Right lobe of liver (tissue), 6 donors: ENCODE results near the gene PPP6C. TPM values are rescaled to one million over a fixed set of nuclear protein-coding genes. Genes with fewer than 3 reads are reported as not detected.

Source experiments
- ATAC-seq, 4 donors: fragments of 200-7000 bp; cut with Tn5 transposase; one replicate each; pipeline ENCODE4 v1.9.1; 2020; ENCODE audit warnings: mild to moderate bottlenecking in 4 of 4, moderate library complexity in 4 of 4
- DNase-seq, 3 donors: peaks; one replicate each; pipeline ENCODE4 v3.0.0-alpha.2; 2020
- H3K27ac ChIP-seq, 3 donors: fragments of 200-600 bp; one replicate each; pipeline ENCODE4 v1.8.0; 2022
- H3K27me3 ChIP-seq, 2 donors: fragments of 200-600 bp; one replicate each; pipeline ENCODE4 v1.8.0; 2022
- H3K36me3 ChIP-seq, 4 donors: fragments of 200-600 bp; sonication (generic) in 1 of 4; one replicate each; pipeline versions ENCODE4 v1.5.1 to v1.8.0; 2017 to 2022; ENCODE audit warnings: control low read depth in 1 of 4
- H3K4me1 ChIP-seq, 4 donors: fragments of 200-600 bp; sonication (generic) in 1 of 4; one replicate each; pipeline versions ENCODE4 v1.5.1 to v1.8.0; 2017 to 2022; ENCODE audit warnings: control low read depth in 1 of 4
- H3K4me3 ChIP-seq, 3 donors: fragments of 200-600 bp; one replicate each; pipeline ENCODE4 v1.8.0; 2022
- H3K9me3 ChIP-seq, 4 donors: fragments of 200-600 bp; sonication (generic) in 1 of 4; one replicate each; pipeline versions ENCODE4 v1.5.1 to v1.8.0; 2017 to 2022; ENCODE audit warnings: control low read depth in 1 of 4
- POLR2A ChIP-seq: fragments of 450-650 bp; IDR thresholded peaks from one replicate; pipeline ENCODE4 v1.6.1; 2017; ENCODE audit warnings: antibody characterized with exemption, mild to moderate bottlenecking
- WGBS: methylation state at CpG from one replicate; pipeline ENCODE4 v1.1.6; 2018; ENCODE audit warnings: low coverage, low lambda C conversion rate; ENCODE audit not compliant: insufficient coverage; ENCODE audit errors: missing lambda C conversion rate; 5-methylcytosine and 5-hydroxymethylcytosine counted together
- intact Hi-C, 2 donors: fragments of 100-400 bp; cut with DNase I; formaldehyde crosslinking; loops; one replicate each; pipeline versions ENCODE4 v1.11.2 to v1.14.1; 2022
- total RNA-seq, 6 experiments: library from RNA; depleted of rRNA in 2 of 6; stranded (reverse); fragments of >200 nt in 2 of 6; fragmentation: NEBNext Ultra II Directional in 3 of 6; extraction: Animal tissue kit (Norgen Biotek cat#: 25700) in 3 of 6; gene quantifications; one replicate each; pipeline versions ENCODE4 v1.1.0 to v1.2.4, GENCODE V29; 2016 to 2023
- TF ChIP-seq, protein P1 (sequence below), 4 donors: fragments of 200-600 bp in 3 of 4; fragments of 450-650 bp in 1 of 4; IDR thresholded peaks; one replicate each; pipeline versions ENCODE4 v1.5.1 to v1.8.0; 2016 to 2022; ENCODE audit warnings: antibody characterized with exemption in 4 of 4, mild to moderate bottlenecking in 2 of 4
- donor health status: DM: no; HTN: yes; CAD: no.
- donor health status: DM: no; HTN: no; CAD: no.
- donor health status: DM: no; HTN: no; CAD: no.
- donor health status: DM: no; HTN: yes; CAD: no.
- donor health status: DM: no; HTN: yes; CAD: no.

Gene PPP6C
- total RNA-seq, 6 experiments from 2014 or later = 11.8 to 18.6 (median 15.3) TPM

DNA sequence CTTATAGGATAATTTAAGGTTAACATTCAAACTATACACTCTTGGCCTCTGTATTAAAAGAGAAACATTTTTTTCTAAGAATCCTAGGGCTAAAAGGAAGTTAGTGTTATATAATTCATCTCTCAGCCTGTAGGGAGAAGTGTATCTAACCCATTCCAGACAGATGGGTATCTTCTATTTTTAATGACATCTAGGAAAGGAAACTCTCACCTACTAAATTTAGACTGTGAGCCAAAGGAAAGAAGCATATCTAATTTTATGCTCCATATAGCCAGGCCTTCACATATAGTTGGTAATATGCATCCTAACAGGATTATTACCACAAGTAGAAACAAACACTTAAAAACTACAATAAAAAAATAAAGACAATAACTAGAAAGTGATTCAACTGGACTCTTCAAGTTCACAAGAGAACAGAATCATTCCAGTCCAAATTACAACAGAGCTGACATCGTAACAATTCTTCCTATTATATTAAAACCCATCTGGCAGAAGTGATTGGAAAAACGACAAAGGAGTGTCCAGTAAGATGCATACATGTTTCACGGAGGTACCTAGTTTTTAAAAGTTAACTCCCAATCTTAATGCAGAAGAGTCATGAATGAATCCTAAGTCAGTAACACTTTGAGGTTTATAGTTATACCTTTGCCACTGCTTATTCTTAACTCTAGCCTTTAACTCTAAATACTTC lies 85.7 kb downstream of the PPP6C start:
- intact Hi-C loops = no loop called here
- ATAC-seq (no peak), DNase-seq (no peak)
- no peaks in the 10 kb centered on the region for H3K27me3 ChIP-seq
- H3K36me3 ChIP-seq = no peaks in the 10 kb centered on the region
- no peaks in the 10 kb centered on the region for H3K9me3 ChIP-seq
- WGBS = 87% methylated on average over 3 of the region's 3 CpGs
- no peak overlapping the region for H3K4me3 ChIP-seq
- TF ChIP-seq POLR2A = no peak
- TF ChIP-seq, protein P1, sequence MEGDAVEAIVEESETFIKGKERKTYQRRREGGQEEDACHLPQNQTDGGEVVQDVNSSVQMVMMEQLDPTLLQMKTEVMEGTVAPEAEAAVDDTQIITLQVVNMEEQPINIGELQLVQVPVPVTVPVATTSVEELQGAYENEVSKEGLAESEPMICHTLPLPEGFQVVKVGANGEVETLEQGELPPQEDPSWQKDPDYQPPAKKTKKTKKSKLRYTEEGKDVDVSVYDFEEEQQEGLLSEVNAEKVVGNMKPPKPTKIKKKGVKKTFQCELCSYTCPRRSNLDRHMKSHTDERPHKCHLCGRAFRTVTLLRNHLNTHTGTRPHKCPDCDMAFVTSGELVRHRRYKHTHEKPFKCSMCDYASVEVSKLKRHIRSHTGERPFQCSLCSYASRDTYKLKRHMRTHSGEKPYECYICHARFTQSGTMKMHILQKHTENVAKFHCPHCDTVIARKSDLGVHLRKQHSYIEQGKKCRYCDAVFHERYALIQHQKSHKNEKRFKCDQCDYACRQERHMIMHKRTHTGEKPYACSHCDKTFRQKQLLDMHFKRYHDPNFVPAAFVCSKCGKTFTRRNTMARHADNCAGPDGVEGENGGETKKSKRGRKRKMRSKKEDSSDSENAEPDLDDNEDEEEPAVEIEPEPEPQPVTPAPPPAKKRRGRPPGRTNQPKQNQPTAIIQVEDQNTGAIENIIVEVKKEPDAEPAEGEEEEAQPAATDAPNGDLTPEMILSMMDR (IDR thresholded peaks at IDR 0.05) = no peak
- H3K4me1 ChIP-seq = no peaks in the 10 kb centered on the region
- H3K27ac ChIP-seq = no peak overlapping the region

DNA sequence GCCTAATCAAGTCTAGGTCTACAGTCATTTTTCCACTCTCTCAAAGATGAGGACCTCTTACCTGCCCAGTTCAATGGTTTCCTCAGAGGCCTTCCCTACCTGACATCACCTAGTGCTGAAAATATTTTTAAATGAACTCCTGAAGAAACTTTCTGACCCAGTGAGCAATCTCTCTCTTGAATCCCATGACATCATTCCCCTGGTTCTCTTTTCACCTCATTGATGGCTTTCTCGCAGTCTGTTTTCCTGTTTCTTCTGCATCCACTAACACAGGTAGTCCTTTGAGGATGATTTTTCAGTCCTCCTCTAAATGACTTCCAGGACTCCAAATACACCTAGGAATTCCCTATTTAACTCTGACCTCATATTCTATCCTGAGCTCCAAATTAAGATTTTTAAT lies 86.6 kb downstream of the PPP6C start:
- Histone ChIP-seq H3K27me3 (no peaks in the 10 kb centered on the region), H3K4me1 (no peaks in the 10 kb centered on the region), H3K4me3 (no peak overlapping the region), H3K36me3 (no peaks in the 10 kb centered on the region), H3K9me3 (no peaks in the 10 kb centered on the region), H3K27ac (no peak overlapping the region)
- 100% methylated on average over 1 of the region's 1 CpG for WGBS
- TF ChIP-seq, protein P1 (IDR thresholded peaks at IDR 0.05) = no peak
- no peak for TF ChIP-seq POLR2A
- intact Hi-C loops = no loop called here
- ATAC-seq (no peak), DNase-seq (no peak)

DNA sequence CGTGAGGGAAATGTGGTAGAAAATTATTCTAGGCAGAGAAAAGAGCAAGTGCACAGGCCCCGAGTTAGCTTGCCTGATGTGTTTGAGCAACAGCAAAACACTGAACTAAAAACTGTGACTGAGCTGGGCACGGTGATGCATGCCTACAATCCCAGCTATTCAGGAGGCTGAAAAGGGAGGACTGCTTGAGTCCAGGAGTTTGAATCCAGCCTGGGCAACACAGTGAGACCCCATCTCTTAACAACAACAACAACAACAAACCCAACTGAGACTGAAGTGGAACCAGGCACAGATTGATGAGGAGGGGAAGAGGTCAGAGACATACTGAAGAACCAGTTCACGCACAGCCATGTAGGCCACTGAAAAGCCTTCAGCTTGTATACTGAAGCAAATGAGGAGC lies 88.8 kb downstream of the PPP6C start:
- TF ChIP-seq POLR2A = no peak
- TF ChIP-seq, protein P1 (IDR thresholded peaks at IDR 0.05) = no peak
- no peak for ATAC-seq
- H3K36me3 ChIP-seq = no peaks in the 10 kb centered on the region
- intact Hi-C loops = no loop called here
- 83% methylated on average over 3 of the region's 4 CpGs for WGBS
- H3K4me3 ChIP-seq = no peak overlapping the region
- DNase-seq = no peak
- H3K4me1 ChIP-seq = no peaks in the 10 kb centered on the region
- no peaks in the 10 kb centered on the region for H3K9me3 ChIP-seq
- no peaks in the 10 kb centered on the region for H3K27me3 ChIP-seq
- no peak overlapping the region for H3K27ac ChIP-seq

DNA sequence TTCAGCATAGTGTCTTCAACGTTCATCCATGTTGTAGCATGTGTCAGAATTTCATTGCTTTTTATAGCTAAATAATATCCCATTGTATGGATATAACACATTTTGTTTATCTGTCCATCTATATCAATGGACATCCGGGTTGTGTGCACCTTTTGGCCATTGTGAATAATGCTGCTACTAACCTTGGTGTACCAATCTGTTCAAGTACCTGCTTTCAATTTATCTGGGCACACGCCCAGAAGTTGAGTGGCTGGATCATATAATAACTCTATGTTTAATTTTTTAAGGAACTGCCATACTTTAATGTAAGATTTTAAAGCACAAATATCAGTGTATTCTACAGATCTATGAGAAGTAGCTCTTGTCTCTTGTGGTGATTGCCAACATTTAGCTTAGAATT lies 89.8 kb downstream of the PPP6C start:
- 96% methylated on average over 3 of the region's 3 CpGs for WGBS
- Histone ChIP-seq H3K27me3 (no peaks in the 10 kb centered on the region), H3K27ac (no peak overlapping the region), H3K36me3 (no peaks in the 10 kb centered on the region), H3K4me1 (no peaks in the 10 kb centered on the region), H3K4me3 (no peak overlapping the region), H3K9me3 (no peaks in the 10 kb centered on the region)
- intact Hi-C loops = no loop called here
- DNase-seq (no peak), ATAC-seq (no peak)
- TF ChIP-seq POLR2A = no peak
- TF ChIP-seq, protein P1 (IDR thresholded peaks at IDR 0.05) = no peak

Other genes starting within 250 kb of the PPP6C start
- 10 to 100 TPM; 10.2 to 16.2 (median 12.5) TPM for gene GOLGA1, start 248.7 kb downstream of the PPP6C start, total RNA-seq
- 1 to 10 TPM; 1.8 to 5.5 (median 2.6) TPM for gene SCAI, start 46.3 kb downstream of the PPP6C start, total RNA-seq
- gene RABEPK, start 10.7 kb upstream of the PPP6C start, total RNA-seq = 10 to 100 TPM in 5 of 6 experiments, 1 to 10 TPM in 1; 9.4 to 27.4 (median 21.5) TPM
- gene HSPA5, start 51.5 kb upstream of the PPP6C start, total RNA-seq = 100 to 1,000 TPM; 240 to 359 (median 259) TPM
- 10 to 100 TPM; 15.7 to 24.1 (median 21.1) TPM for gene GAPVD1, start 72.0 kb upstream of the PPP6C start, total RNA-seq